NOMO-1 treated with dmso at 0.1 percent for 144 hours (cell line): ENCODE measurements around the gene MBD3L4.
"Not testable (repeated sequence)": the region's sequence is repeated elsewhere in the genome, so short reads cannot be mapped to it uniquely, and the experiment has no call there.

ENCODE experiments used
- DNase-seq: peaks from one replicate; lab custom pipeline; 2025; ENCODE audit not compliant: unreplicated experiment; lab: John Stamatoyannopoulos, UW

Gene MBD3L4

DNA sequence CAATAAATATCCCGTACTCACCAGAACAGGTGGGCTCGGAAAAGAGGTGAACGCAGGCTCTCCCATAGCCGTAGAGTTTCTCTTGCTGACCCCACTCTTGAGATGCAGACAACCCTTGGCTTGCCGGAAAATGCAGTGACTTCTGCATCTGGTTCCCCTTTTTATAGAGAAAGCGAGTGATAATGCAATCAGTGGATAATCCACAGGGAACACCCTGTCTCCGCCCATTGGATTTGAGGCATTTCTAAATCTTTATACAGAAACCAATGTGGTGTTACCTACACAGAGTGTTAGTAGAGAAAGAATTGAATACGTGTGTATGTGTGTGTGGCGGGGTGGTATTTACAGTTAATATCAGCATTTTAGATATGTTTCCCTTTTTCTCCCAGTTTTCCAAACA, at the start of gene MBD3L4:
Gene MBD3L4, minus strand, starts transcription at position 101 of the 400 bp plus-strand sequence. Its CDS starts 35 bp downstream, at position 66.
- DNase-seq = not testable (repeated sequence)

DNA sequence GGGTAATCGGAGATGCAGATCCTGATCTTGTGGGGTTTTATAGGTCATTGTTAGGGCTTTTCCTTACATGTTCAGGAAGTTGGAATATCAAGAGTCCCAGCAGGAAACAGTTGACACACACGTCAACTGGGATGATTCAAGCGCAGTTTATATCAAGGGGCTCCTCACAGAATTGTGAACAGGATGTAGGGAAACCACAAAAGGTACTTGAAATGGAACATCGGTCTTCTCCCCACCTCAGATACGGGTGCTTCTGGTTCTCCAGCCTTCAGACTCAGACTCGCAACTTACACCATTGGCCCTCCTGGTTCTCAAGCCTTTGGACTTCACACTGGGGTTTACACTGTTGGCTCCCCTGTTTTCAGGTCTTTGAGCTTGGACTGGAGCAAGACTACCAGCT, 49.0 kb upstream of the MBD3L4 start:
- no peak for DNase-seq

- no peak for DNase-seq
Measured at GRCh38 chr19:7083076-7083956, 43.3 kb upstream of the MBD3L4 start.

GRCh38 chr19:7078008-7078407, 38.0 kb upstream of the MBD3L4 start:
- no peak for DNase-seq

GRCh38 chr19:7076151-7076550, 36.2 kb upstream of the MBD3L4 start:
- DNase-seq = no peak

GRCh38 chr19:7074705-7075282, 34.8 kb upstream of the MBD3L4 start:
- no peak for DNase-seq

- DNase-seq = no peak
Measured at GRCh38 chr19:7072541-7072940, 32.6 kb upstream of the MBD3L4 start.

- no peak for DNase-seq
Measured at GRCh38 chr19:7069904-7070226, 29.9 kb upstream of the MBD3L4 start.

DNA sequence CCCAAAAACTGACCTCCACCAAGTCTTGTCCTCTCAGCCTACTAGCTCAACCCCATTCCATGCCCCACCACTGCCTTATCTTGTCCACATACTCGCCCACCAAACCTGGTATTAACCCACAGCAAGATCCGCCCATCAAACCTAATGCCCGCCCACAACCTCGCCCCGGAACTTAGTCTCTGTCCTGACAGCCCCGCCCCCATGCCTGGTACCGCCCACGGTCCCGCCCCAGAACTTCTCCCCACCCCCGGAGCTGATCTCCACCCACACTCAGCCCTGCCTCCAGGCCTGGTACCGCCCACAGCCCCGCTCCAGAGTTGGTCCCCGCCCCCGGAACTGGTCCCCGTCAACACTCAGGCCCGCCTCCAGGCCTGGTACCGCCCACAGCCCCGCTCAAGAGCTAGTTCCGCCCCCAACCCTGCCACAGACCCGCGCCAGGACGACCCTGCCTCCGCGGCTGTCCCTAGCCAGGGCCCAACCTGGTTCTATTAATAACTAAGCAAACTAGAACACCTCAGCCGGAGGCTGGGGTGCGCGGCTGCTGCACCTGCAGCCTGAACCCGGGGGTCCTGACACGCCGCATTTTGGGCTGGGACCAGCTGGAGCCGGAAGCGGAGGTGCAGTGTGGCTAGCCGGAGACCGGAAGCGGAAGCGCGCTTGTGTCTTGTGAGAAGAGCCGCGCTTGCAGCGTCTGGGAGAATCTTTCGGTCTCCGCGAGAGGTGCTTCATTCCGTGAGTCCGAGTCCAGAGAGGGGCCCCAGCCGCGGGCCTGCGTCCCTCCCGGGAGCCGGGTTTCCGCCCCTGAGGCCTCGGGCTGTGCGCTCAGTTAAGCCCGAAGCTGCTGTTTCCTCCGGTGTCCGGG, 29.3 kb upstream of the MBD3L4 start, which contains the start of gene ZNF557:
Gene ZNF557, plus strand, starts transcription at position 662 of the 862 bp plus-strand sequence. CDS start 5,372 bp downstream, outside the sequence.
- peak; percentile 95 for DNase-seq

DNA sequence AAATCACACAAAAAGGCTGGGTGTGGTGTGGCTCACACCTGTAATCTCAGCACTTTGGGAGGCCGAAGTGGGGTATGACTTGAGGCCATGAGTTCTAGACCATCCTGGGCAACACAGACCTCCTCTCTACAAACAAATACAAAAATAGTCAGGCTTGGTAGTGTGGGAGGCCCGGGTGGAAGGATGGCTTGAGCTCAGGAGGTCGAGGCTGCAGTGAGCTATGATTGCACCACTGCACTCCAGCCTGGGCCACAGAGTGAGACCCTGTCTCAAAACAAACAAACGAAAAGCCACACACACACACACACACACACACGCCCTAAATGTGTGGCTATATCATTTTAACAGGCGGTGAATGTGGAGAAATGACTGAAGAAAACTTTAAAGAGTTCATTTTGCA, 28.6 kb upstream of the MBD3L4 start:
- no peak for DNase-seq

GRCh38 chr19:7067716-7068115, 27.7 kb upstream of the MBD3L4 start:
- no peak for DNase-seq

DNA sequence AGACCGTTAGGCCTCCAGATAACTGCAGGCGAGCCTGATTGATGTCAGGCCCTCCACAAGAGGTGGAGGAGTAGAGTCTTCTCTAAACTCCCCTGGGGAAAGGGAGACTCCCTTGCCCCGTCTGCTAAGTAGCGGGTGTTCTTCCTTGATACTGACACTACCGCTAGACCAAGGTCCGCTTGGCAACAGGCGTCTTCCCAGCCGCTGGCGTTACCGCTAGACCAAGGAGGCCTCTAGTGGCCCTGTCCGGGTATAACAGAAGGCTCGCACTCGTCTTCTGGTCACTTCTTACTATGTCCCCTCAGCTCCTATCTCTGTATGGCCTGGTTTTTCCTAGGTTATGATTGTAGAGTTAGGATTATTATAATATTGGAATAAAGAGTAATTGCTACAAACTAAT, 27.1 kb upstream of the MBD3L4 start:
- DNase-seq = not testable (repeated sequence)

DNA sequence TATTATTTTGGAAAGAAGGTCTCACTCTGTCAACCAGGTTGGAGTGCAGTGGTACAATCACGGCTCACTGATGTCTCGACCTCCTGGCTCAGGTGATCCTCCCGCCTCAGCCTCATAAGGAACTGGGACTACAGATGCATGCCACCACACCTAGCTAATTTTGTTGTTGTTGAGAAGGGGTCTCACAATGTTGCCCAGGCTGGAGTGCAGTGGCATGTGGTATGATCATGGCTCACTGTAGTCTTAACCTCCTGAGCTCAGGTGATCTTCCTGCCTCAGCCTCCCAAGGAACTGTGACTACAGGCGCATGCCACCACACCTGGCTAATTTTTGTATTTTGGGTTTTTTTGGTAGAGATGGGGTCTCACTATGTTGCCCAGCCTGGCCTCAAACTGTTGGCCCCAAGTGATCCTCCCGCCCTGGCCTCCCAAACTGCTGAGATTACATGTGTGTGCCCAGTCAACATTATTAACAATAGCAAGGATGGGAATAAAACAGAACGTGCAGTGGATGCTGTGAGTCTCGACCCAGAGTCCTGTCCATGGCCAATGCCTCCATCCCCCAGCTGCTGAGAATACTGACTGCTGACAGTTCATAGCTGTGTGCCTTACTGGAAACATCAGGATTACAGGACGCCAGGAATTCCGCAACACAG, 23.9 kb upstream of the MBD3L4 start:
- DNase-seq = no peak

DNA sequence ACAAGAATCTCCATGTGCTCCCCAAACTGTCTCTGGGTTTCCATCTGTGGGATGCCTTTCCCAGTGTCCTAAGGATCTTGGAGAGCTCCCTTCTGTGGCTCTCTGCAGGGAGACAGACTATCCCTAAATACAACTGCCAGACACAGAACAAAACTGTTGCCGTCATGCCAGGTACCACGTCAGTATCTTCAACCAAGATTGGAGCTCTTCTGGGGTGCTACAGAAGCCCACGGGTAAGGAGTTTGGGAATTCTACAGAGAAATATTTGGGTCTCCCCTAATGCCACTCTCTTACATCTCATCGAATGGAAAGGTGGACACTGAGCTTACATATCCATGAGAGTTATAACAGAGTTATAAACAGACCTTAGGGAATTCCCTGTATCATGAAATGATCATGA, 23.4 kb upstream of the MBD3L4 start:
- DNase-seq = no peak

GRCh38 chr19:7059977-7060376, 20.0 kb upstream of the MBD3L4 start:
- not testable (repeated sequence) for DNase-seq

DNA sequence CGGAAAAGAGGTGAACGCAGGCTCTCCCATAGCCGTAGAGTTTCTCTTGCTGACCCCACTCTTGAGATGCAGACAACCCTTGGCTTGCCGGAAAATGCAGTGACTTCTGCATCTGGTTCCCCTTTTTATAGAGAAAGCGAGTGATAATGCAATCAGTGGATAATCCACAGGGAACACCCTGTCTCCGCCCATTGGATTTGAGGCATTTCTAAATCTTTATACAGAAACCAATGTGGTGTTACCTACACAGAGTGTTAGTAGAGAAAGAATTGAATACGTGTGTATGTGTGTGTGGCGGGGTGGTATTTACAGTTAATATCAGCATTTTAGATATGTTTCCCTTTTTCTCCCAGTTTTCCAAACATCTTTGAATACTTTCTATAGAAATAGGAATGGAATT, 18.6 kb upstream of the MBD3L4 start, which contains the start of gene MBD3L3:
Gene MBD3L3, minus strand, starts transcription at position 101 of the 400 bp plus-strand sequence. Its CDS starts 71 bp downstream, at position 30.
- DNase-seq = not testable (repeated sequence)

- DNase-seq = not testable (repeated sequence)
Measured at GRCh38 chr19:7056371-7056770, 16.4 kb upstream of the MBD3L4 start.

GRCh38 chr19:7055679-7056078, 15.7 kb upstream of the MBD3L4 start:
- not testable (repeated sequence) for DNase-seq

GRCh38 chr19:7054635-7055368, 14.8 kb upstream of the MBD3L4 start:
- DNase-seq = not testable (repeated sequence)

DNA sequence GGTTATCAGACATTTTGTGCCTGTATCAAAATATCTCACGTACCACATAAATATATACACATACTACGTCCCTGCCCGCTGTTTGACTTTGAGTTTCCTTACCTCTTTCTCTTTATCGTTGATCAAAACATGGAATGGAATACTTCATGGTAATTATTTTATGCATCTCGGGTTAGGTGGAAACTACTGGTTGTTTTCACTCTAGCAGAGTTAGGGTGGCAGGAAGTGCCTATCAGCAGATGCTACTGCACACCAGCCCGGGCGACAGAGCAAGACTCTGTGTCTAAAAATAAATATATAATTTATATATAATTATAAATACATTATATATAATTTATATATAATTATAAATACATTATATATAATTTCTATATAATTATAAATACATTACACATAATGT, 12.9 kb upstream of the MBD3L4 start:
- not testable (repeated sequence) for DNase-seq
